GM12878 (cell line): ENCODE results near the gene GINM1. TPM values are rescaled to one million over a fixed set of nuclear protein-coding genes. Genes with fewer than 3 reads are reported as not detected.

Experiments used
- ATF7 ChIP-seq: fragments of 450-650 bp; IDR thresholded peaks from 2 replicates; pipeline ENCODE4 v1.6.1; 2016; ENCODE audit warnings: low read depth, mild to moderate bottlenecking
- CUX1 ChIP-seq: IDR thresholded peaks from 2 replicates; pipeline ENCODE4 v1.6.1; 2012; ENCODE audit warnings: improper control_type of control experiment, low read depth, low read length; ENCODE audit not compliant: insufficient replicate concordance
- ETV6 ChIP-seq, 2 experiments: fragments of 450-650 bp in 1 of 2; IDR thresholded peaks in 1 of 2; conservative IDR thresholded peaks in 1 of 2; 2 replicates each; pipeline ENCODE4 v1.6.1; 2014; ENCODE audit warnings: antibody characterized with exemption in 1 of 2, borderline replicate concordance in 1 of 2, low read depth in 1 of 2, mild to moderate bottlenecking in 1 of 2, moderate library complexity in 1 of 2
- FOXM1 ChIP-seq: IDR thresholded peaks from 2 replicates; pipeline ENCODE4 v1.6.1; 2012; ENCODE audit warnings: low read depth, mild to moderate bottlenecking, inconsistent platforms, low read length, moderate library complexity
- IRF3 ChIP-seq: fragments of 450-650 bp; IDR thresholded peaks from 2 replicates; pipeline ENCODE4 v1.6.1; 2014; ENCODE audit warnings: mild to moderate bottlenecking
- NR2C2 ChIP-seq: IDR thresholded peaks from 2 replicates; pipeline ENCODE4 v1.6.1; 2011; ENCODE audit warnings: borderline replicate concordance, low read depth; ENCODE audit not compliant: control insufficient read depth, insufficient read length
- SKIL ChIP-seq: fragments of 450-650 bp; IDR thresholded peaks from 2 replicates; pipeline ENCODE4 v1.6.1; 2017; ENCODE audit warnings: mild to moderate bottlenecking, low read depth, inconsistent platforms; ENCODE audit not compliant: poor library complexity, severe bottlenecking
- SPI1 ChIP-seq: IDR thresholded peaks from 2 replicates; pipeline ENCODE4 v1.6.1; 2011; ENCODE audit warnings: low read depth, mild to moderate bottlenecking, low read length, moderate library complexity, borderline replicate concordance; ENCODE audit not compliant: insufficient read depth
- YBX1 ChIP-seq: fragments of 450-650 bp; IDR thresholded peaks from 2 replicates; pipeline ENCODE4 v1.6.1; 2016; ENCODE audit warnings: antibody characterized with exemption
- polyA plus RNA-seq, 11 experiments: library from polyadenylated mRNA; depleted of rRNA in 4 of 11; unstranded in 6 of 11; stranded (reverse) in 5 of 11; fragments of >200 nt; fragmentation: Nextera tagmentation in 4 of 11; fragmentation: Illumina TruSeq in 1 of 11; extraction: Ambion mirVana in 4 of 11; extraction: Trizol in 1 of 11; gene quantifications; 1 replicate in 1 of 11; 2 replicates in 10 of 11; pipeline versions ENCODE4 v1.2.1 to v1.2.3, GENCODE V29; 2011 to 2016; ENCODE audit warnings: inconsistent platforms in 2 of 11, missing spikeins in 2 of 11, low read depth in 1 of 11
- total RNA-seq, 4 experiments: library from RNA; depleted of rRNA in 3 of 4; stranded (reverse); fragments of >200 nt in 3 of 4; fragmentation: Illumina TruSeq in 1 of 4; extraction: Trizol in 1 of 4; gene quantifications; 2 replicates each; pipeline versions ENCODE4 v1.2.1 to v1.2.3, GENCODE V29; 2013 to 2021

Gene GINM1
- total and polyA plus RNA-seq, 10 of the 15 experiments (the other 5 are each of a cell fraction or from before 2014, with no cell fraction given) = 10.6 to 38.1 (median 30.8) TPM

GRCh38 chr6:149581349-149581748 lies 15.2 kb downstream of the GINM1 start (continued):
- no peak for TF ChIP-seq CUX1
- TF ChIP-seq IRF3 = no peak
- TF ChIP-seq ETV6 (conservative IDR thresholded peaks at IDR 0.05 in 1 of 2, IDR thresholded peaks at IDR 0.05 in 1 of 2; ENCODE audit: borderline replicate concordance in 1 of 2, low read depth in 1 of 2) = no peak
- no peak for TF ChIP-seq SPI1
- TF ChIP-seq ATF7 = no peak
- TF ChIP-seq FOXM1 = no peak
- TF ChIP-seq NR2C2 = no peak
- TF ChIP-seq YBX1 = no peak
- no peak for TF ChIP-seq SKIL
